NCI-H128 (cell line): ENCODE data around the gene NEO1.
A peak's percentile ranks its signal among the peaks of the same experiment; 100 is the strongest.

Experiments used
- DNase-seq: peaks from one replicate; lab custom pipeline; 2025; ENCODE audit not compliant: unreplicated experiment; lab: John Stamatoyannopoulos, UW

The NEO1 gene

DNA sequence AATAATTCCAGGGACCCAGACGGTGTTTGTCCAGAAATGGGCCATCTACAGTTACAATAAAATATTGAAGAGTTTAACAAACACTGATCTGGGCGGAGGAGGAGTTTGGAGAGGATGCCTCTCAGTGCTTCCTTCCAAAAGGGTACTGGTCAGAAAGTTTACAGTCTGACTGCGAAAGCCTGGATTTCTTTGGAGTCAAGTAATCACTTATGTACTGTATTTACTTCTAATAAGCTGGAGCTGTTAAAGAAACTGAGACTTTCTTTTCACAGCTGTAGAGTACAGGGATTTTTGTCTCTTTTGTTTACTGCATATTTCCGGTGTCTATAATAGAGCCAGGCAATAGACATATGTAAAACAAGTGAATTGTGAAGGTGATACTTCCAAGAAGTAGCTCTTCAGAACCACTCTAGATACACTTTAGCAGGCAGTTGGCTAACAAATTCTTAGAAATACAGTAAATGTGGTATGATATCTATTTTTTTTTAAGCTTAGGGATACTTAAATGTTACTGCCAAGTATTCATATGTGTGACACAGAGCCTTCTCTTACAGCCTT, 22.1 kb upstream of the NEO1 start:
- DNase-seq, result no peak

DNA sequence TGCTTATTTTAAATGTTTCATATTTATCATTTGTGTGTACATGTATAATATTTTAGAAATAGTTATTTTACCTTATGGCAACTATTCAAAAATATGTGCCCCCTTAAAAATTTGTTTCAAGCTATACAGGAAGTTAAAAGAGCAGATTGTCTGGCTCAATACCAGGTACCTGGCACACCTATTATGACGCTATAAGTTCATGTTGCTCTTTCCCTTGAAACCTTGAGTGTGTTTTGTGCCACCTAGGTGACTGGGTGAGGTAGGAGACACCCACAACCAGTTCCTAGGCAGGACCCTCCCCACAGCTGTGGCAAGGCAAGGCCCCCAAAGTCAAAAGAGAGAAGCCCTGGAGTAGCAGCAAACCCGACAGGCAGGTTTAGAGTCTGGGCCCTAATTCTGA, 20.6 kb upstream of the NEO1 start:
- DNase-seq, result no peak

DNA sequence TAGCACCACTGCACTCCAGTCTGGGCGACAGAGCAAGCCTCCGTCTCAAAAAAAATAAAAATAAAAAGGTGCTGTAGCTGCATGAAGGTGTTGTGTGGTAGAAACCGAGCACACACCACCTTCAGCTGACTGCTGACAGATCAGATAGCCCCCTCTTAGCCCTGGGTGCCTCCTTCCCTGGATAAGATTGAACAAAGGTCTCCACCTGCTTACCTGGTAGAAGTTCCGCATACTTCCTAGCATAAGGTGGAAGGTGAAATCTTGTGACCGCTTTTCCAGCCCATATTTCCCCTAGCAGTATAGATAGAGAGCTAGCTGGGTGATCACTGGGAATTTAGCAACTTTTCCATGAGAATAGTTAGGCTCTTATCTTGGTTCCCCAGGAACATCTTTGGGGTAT, 18.7 kb upstream of the NEO1 start:
- DNase-seq, result no peak

DNA sequence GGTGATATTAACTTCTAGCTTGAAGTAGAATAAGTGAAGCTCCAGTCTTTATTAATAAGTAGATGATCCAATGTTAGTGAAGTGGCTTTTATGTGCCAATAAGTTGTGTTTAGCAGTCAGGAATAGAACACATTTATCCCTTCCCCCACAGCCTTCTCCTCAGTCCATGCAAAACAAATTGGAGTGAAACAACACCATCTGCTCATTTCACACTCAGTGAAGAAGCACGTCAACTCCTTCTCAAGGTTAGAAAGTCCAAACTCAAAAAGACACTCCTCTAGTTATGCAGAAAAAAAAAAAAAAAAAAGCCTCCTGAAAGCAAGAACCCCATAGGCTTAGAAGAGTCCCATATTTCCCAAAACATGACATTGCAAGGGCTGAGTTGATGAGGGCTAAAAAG, 18.0 kb upstream of the NEO1 start:
- DNase-seq, result no peak

DNA sequence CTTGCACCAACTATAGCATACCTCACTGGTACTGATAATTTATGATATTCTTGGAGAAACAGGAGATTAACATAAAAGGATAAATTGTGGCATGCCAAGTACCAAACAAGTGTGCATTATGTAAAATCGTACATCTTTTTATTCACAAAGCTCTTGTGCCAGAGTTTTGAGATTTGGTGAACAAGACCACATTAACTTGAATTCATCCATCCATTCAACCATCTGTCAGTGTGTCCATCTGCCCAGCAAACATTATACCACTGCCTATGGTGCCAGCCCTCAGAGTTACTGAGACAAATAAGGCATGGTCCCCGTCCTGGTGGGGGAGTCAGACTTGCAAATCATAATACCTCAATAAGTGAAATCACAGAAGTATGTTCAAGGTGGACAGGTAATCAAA, 17.0 kb upstream of the NEO1 start:
- no peak for DNase-seq

DNA sequence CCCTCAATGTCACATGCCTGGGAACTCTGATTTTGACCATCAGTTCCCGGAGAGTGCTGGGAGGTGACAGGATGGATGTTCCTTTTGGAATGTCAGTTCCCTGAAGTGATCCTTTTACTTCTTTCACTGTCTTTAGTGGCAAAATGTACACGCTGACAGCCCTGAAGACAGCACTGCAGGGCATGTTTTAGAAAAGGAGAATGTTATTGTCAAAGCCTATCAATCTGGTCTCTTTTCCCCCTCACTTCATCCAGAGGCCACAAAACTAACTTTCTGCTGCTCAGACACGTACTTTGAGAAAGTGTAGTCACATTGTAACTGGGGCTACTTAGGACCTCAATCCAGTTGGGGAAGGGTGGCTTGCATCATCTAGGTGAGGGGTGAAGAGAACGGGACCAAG, 14.0 kb upstream of the NEO1 start:
- DNase-seq, result no peak

DNA sequence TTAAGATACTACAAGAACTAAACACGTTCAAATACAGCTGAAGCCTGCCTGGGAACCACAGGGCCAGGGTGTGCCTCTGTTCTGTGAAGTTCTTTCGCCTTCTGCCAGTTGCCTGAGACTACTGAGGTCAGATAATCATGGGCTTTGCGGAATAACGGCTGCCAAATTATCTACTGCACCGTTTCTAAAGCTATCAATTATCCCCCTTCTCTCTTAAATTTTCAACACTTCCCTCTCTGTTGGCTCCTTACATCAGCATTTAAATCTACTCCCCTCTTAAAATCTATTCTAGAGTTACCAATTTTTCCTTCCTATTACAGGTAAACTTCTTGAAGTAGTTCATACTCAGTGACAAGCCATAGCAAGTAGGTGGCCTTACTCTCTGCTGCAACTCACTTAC, 6.2 kb upstream of the NEO1 start:
- DNase-seq, result no peak

DNA sequence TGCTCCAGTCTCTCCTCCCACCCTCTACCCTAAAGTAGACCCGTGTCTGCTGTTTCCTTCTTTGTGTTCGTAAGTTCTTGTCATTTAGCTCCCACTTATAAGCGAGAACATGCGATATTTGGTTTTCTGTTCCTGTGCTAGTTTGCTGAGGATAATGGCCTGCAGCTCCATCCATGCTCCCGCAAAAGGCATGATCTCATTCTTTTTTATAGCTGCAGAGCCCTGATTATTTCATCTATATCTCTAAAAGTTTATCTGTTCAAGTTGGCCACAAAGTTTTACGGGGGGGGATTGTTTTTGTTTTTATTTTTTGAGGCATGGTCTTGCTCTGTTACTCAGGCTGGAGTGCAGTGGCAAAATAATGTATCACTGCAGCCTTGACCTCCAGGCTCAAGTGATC, 4.4 kb upstream of the NEO1 start:
- DNase-seq, result no peak

DNA sequence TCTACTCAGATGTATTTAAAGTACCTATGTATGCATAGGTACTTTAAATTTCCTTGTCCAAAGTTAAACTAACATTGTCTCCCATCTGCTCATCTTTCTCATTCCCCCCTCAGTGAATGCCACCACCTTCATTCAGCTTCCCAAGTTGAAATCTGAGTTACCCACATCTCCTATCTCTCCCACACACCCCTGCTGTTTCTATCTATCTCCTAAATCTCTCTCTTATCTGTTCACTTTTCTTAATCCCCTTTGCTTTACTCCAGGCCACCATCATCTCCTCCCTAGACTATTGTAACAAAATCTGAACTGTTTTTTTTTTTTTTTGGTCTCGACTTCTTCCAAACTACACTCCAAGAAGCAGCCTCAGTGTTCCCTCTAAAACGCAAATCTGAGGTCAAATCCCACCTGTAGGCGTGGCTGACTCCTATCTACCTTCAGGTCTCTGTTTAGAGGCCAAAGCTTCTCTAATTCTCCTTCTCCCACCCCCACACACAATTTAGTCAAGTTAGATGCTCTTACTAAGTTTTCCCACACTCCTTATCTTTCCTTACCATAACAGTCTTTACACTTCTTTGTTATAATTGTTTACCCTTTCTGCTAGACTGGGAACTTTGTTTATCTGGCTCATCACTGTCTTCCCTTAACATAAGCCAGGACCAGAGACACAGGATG, 3.5 kb upstream of the NEO1 start:
- DNase-seq, result no peak

DNA sequence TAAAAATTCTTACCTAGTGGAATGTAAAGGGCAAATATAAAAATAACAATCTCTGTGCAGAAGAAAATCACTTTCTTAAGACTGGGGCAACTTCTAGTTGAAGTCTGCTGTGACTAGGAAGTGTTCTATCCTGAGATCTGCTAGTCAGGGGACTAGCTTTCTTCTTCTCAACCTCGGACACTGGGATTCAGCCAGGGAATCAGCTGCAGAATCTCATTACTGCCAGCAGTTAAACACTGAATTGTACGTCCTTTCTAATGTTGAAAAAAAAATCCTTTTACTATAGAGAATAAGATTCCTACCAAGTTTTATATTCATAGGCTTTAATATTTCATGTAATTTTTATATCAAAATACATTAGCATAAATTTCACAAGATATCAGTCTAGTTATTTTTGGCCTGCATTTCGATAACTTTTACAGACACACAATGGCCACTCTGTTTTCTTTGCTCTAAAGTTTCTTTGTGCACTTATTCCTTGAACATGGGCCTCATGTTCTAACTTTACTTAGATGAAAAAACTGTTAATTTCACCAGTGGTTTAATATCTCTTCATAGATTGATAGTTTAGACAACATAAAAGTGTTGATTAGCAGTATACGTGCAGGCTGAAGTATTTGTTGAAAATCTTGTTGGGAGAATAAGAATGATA, 2.6 kb upstream of the NEO1 start:
- no peak for DNase-seq

DNA sequence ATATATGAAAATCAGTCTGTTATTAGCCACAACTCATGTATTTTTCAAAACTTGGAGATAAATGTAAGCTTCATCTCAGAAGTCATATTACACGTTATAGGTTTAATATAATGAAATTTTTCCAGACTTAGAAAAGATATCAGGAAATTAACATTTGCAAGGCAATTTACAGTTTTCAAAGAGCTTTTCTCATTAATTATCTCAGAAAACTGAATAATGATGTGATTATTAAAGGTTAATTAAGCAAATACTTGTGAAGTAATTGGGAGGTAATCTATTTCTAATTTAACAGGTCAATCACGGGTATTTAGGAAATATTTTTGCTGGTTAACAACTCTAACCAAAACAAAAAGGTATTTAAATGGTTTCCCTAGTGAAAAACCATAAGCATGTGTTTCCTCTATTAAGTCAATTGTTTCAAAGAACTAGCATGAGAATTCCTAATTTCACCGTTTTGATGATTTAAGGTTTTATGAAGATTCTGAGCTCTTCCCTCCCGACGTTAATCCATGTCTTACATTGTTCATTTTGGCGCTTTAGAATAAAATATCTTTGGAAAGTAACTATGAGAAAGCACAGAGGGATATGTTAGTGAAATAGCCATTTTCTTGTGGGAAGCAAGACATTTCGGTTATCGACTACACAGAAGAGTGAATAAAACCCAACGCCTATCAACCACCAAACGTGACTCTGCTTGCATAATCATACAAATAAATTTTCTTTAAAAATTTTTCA, 1.5 kb upstream of the NEO1 start:
- no peak for DNase-seq

DNA sequence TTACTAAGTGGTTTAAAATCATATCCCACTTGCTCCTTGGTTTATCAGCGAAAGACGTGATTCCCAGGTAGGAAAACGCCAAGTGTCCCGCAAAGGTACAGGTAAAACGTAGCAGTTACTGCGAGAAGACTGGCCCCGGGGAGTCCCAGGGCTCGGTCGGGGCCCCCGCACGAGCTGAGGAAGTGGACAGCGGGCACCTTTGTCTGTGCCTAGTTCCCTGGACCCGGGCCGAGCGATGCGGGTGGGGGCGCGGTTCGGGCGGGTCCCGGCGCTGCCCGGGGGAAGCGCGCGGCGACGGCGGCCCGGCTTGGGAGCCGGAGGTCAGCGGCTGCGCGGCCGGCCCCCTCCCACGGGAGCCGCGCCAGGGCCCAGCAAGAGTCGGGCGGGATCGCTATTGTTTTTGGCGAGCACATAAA, 864 bp upstream of the NEO1 start:
- no peak for DNase-seq

DNA sequence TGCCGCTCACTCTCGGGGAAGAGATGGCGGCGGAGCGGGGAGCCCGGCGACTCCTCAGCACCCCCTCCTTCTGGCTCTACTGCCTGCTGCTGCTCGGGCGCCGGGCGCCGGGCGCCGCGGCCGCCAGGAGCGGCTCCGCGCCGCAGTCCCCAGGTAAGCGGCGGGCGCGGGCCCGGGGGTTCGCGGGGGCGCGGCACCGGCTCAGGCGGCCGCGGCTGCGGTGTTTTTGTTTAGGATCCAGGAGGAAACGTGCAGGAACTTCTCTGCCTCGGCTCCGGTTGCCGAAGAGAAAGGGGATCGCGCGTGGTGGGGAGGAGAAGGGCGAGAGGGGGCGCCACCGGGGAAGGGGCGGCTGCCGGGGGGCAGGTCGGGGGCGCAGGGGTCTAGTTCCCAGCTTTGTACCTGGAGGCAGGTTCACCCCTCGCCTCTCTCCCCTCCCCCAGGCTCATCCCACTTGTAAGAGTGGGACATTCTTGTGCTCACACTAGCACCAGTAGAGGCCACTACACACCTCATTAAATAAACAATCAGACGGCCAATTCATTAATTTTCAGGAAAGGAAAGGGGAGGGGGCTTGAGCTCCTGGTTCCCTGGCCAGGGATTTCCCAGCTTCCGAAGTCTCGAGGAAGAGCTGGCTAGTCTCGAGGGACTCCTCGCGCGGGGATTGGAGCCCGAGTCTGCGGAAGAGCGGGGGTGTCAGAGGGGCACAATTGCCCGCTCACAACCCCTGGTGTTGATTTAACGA, 562 bp downstream of the NEO1 start:
- DNase-seq, result peak; percentile 33

DNA sequence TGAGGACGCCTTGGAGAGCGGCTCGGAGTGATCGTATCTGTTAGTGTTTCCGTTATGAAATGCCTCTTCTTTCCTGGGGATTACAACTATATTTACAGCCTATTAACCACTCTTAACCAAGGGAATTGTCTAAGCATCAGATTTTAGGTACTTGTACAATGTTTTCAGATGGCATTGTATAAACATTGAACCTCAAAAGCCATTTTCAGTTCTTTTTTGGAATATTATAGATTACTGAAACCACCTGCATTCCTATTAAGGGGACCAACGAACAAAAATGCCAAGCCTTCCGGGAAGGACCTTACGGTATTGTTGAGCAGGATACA, 1.1 kb downstream of the NEO1 start:
- no peak for DNase-seq

DNA sequence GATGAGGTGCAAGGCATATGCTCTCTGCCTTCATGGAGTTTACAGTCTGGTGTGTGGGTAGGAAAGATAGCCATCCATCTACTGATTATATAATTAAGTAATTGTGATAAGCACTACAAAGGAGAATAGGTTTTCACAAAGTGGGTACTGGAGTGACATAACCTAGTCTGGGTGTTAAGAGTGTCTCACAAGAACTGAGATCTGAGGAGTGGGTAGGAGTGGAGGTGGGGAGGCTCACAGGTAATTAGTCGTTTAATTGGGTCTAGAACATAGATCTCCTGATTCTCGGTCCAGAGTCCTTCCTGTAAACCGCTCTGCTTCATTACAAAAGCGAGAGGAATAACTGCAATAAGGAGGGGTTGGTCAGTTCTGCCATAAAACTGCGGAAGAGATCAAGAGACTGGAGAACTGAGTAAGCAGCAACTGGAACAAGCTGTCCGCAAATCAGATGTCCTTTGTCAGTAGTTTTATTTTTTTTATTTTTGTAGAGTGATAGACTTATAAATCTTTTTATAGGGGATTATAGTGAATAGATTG, 2.2 kb downstream of the NEO1 start:
- no peak for DNase-seq

DNA sequence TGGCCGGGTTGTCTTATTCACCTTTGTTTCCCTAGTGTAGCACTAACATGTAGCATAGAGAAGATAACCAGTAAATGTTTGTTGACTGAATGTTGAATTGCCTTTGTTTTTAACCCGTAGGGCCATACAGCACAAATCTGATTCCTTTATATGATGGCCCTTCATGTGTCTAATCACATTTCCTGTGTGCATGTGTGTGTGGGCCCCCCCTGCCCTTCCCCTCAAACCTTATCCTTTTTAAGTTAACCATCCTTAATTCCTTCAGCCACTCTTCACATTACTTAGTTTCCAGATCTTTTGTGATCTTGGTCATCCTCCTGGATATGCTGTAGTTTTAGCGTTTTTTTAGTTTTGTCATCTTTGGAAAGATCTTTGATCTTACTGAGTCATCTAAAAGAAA, 4.2 kb downstream of the NEO1 start:
- DNase-seq, result no peak

DNA sequence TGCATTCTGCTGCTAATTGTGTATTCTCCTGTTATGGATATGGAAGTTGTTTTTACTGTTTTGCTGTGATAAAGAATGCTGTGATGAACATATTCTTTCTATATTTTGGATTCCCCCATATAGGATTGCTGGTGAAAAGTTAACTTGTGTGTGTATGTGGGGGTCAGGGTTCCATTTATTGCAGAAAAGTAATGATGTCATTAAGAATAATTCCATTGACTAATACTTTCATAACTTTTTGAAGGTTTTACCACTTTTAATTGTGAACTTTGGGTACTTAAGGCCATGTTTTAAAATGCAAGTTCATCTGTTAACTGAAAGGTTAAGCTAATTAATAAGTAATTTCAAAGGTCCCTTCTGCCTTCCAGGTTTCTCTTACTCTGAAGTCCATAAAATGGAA, 6.2 kb downstream of the NEO1 start:
- DNase-seq, result no peak

DNA sequence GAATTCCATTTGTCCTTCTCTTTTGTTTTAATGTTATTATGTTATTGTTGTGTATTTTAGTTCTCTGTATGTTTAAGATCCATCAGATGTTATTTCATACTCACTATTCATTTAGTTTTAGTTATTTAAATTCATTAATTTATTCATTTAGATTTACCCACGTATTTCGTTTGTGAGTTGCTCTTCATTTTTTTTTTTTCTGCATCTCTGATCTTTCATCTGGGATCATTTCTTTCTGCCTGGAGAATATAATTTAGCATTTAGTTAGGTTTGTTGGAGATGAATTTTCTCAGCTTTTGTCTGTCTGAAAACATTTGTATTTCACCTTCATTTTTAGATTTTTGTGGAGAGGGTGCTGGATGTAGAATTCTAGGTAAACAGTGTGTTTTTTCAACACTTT, 12.9 kb downstream of the NEO1 start:
- DNase-seq, result no peak

DNA sequence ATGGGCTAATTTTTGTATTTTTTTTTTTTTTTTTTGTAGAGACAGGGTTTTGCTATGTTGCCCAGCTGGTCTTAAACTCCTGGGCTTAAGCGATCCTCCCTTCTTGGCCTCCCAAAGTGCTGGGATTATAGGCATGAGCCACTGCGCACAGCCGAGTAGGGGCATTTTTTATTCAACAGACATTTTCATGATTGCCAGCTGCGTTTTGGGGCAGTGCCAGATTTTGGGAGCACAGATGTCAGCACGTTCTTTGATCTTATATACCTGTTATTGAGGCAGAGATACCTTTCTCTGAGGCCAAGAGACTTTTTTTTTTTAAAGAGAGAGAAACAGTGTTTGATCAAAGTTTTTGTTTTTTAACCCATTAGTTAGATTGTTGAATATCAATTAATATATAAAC, 16.8 kb downstream of the NEO1 start:
- no peak for DNase-seq

DNA sequence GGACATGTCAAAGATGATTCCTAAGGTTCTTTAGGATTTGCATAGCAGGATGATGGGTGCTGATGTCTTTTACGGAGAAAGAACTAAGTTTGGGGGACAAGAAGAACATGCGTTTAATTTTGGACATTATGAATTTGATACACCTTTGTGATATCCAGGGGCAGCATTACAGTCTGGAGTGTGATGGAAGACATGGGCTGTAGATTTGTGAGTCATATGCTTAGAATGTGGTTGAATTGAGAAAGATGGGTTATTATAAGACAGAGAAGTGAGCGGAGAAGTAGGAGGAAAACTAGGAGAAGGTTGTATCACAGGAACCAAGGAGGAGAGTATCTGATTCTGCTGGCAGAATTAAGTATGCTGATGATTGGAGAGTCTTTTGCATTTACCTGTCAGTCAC, 20.6 kb downstream of the NEO1 start:
- DNase-seq, result no peak

DNA sequence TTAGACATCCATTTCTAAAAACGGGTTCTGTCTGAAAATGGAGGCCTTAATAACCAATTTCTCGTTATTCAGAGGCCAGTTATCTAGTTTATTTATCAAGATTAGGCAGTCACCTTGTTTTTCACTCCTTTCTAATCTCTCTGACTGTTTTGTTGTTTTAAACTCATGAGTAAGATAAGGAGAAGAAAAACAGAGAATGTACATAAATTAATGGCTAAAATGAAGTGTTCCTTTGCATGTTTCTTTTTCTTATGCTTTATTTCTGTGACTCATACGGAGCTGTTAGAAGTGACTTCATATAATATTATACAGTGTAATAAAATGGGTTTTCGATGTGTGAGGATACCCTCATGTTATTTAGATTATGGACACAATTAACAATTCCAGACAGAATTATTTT, 22.0 kb downstream of the NEO1 start:
- no peak for DNase-seq
